HG03378 (cell line): ENCODE data around the gene ZPLD1.

Experiments used
- ATAC-seq: cut with Tn5 transposase; IDR thresholded peaks from one replicate; pipeline ENCODE4 v1.9.1; 2021; ENCODE audit warnings: mild to moderate bottlenecking, moderate library complexity; ENCODE audit not compliant: unreplicated experiment

Gene ZPLD1

GRCh38 chr3:102434715-102435114 lies at the start of gene ZPLD1:
ZPLD1 (plus strand) TSS chr3:102435015; CDS start chr3:102438488, 3,473 bp downstream.
- ATAC-seq, result no peak

GRCh38 chr3:102390171-102390864 lies 44.5 kb upstream of the ZPLD1 start:
- ATAC-seq, result no peak

- no peak for ATAC-seq
These were observed 43.9 kb upstream of the ZPLD1 start for GRCh38 chr3:102390916-102391315.

- ATAC-seq, result no peak
These were observed 43.3 kb upstream of the ZPLD1 start for GRCh38 chr3:102391491-102391890.

- no peak for ATAC-seq
These were observed 40.3 kb upstream of the ZPLD1 start for GRCh38 chr3:102394517-102394916.

GRCh38 chr3:102398176-102398575 lies 36.6 kb upstream of the ZPLD1 start:
- no peak for ATAC-seq

GRCh38 chr3:102398666-102399065 lies 36.1 kb upstream of the ZPLD1 start:
- ATAC-seq, result no peak

- ATAC-seq, result no peak
These were observed 34.7 kb upstream of the ZPLD1 start for GRCh38 chr3:102400142-102400541.

- no peak for ATAC-seq
These were observed 34.0 kb upstream of the ZPLD1 start for GRCh38 chr3:102400766-102401165.

- ATAC-seq, result no peak
These were observed 24.2 kb upstream of the ZPLD1 start for GRCh38 chr3:102410616-102411015.

GRCh38 chr3:102415553-102415952 lies 19.3 kb upstream of the ZPLD1 start:
- ATAC-seq, result peak; percentile 54

GRCh38 chr3:102419786-102420185 lies 15.0 kb upstream of the ZPLD1 start:
- ATAC-seq, result no peak

GRCh38 chr3:102441832-102442231 lies 7.0 kb downstream of the ZPLD1 start:
- no peak for ATAC-seq

- ATAC-seq, result no peak
These were observed 8.2 kb downstream of the ZPLD1 start for GRCh38 chr3:102443021-102443420.

- ATAC-seq, result no peak
These were observed 9.3 kb downstream of the ZPLD1 start for GRCh38 chr3:102444101-102444500.

- ATAC-seq, result no peak
These were observed 12.5 kb downstream of the ZPLD1 start for GRCh38 chr3:102447272-102447671.

- no peak for ATAC-seq
These were observed 14.5 kb downstream of the ZPLD1 start for GRCh38 chr3:102449341-102449740.

- no peak for ATAC-seq
These were observed 15.1 kb downstream of the ZPLD1 start for GRCh38 chr3:102449930-102450329.

- ATAC-seq, result no peak
These were observed 16.2 kb downstream of the ZPLD1 start for GRCh38 chr3:102450976-102451375.

GRCh38 chr3:102451543-102451942 lies 16.7 kb downstream of the ZPLD1 start:
- ATAC-seq, result no peak

- ATAC-seq, result no peak
These were observed 19.4 kb downstream of the ZPLD1 start for GRCh38 chr3:102454181-102454580.

GRCh38 chr3:102457644-102458043 lies 22.8 kb downstream of the ZPLD1 start:
- ATAC-seq, result no peak

- no peak for ATAC-seq
These were observed 25.8 kb downstream of the ZPLD1 start for GRCh38 chr3:102460579-102460978.
